ENCODE results near the gene CCPG1.

GRCh38 chr15:55320238-55320550, 88.0 kb downstream of the CCPG1 start:
- no peak for TF ChIP-seq POLR2AphosphoS5 (IDR thresholded peaks at IDR 0.05)
- TF ChIP-seq CTCF (IDR thresholded peaks at IDR 0.05): no peak
- TF ChIP-seq POLR2A (IDR thresholded peaks at IDR 0.05): no peak
- no peak for TF ChIP-seq EP300 (IDR thresholded peaks at IDR 0.05)
